Activated naive CD8-positive, alpha-beta T cell treated with anti-CD3 and anti-CD28 coated beads, Interleukin-2, amount 50 U/mL, for 16 hours (primary cell): ENCODE data around the gene KAZN.

ENCODE experiments used
- DNase-seq: peaks from one replicate; pipeline ENCODE4 v3.0.0-alpha.2; 2020; ENCODE audit warnings: low read depth, low spot score

KAZN gene

DNA sequence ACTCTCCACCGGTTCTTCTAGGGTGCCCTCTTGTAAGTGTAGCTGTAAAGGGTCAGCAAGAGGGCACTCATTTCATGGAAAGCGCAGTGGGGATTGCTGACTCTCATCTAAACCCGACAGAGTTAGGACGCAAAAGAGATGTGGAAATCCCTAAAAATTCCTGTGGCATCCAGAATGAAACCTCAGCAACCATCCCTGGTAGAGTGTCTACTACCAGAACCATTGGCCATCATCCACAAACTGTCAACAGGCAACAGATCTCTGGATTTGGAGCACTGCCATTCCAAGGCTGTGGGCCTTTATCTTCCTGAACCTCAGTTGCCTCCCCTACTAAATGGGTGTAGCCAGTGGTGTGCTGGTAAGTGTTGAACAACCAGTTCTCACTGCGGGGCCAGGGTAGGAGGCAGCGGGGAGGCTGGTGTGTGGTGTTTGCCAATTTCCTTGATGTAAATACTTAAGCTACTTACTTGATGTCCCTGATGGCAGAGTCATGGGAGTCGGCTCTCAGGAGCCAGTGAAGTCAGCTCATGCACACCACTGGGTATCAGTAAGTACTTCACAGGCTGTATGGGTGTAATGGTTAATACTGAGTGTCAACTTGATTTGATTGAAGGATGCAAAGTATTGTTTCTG is 195.8 kb downstream of the KAZN start:
- no peak for DNase-seq

- DNase-seq = no peak
Observed at GRCh38 chr1:14794906-14795305, 196.4 kb downstream of the KAZN start.

DNA sequence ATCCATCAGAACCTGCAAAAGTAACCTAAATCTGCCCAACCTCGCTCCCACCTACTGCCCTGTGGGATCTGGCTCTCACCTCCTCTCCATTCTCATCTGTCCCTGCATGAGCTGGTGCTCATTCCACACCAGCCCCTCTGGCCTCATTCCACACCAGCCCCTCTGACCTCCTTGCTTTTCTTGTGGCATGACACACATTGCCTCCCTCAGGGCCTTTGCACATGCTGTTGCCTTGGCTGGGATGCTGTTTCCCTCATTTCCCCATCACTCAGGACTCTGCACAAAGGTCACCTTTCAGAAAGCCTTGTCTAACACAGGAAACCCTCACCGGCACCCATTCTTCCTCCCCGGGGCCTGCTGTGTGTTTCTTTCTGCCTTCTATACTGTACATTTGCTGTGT is 197.1 kb downstream of the KAZN start:
- DNase-seq = no peak

DNA sequence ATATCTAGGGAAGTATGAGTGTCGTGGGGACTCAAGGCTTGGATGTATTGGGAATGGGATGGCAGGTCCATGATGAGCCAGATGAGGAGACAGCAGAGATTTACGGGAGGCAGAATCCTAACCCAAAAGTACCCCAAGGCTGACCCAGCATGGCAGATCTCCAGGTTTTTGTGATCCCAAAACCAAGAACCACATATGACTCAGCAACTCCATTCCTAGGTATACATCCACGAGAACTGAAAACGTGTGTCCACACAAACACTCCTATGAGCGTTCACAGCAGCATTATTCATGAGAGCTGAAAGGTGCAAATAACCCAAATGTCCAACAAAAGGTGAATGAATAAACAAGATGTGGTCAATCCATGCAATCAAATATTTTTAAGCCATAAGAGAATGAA is 201.5 kb downstream of the KAZN start:
- no peak for DNase-seq

DNA sequence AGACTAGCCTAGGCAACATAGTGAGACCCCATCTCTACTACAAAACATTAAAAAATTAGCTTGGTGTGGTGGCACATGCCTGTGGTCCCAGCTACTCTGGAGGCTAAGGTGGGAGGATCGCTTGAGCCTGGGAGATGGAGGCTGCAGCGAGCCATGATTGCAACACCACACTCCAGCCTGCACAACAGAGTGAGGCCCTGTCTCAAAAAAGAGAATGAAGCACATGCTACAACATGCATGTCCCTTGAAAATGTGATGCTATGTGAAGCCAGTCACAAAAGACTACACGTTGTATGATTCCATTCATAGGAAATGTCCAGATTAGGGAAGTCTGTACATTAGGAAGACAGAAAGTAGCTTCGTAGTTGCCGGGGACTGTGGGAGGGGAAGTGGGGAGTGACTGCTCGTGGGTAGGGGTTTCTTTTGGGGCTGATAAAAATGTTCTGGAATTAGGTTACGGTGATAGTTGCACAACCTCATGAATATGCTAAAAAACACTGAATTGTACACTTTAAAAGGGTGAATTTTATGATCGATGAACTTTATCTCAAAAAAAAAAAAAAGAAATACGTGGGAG is 202.1 kb downstream of the KAZN start:
- no peak for DNase-seq

DNA sequence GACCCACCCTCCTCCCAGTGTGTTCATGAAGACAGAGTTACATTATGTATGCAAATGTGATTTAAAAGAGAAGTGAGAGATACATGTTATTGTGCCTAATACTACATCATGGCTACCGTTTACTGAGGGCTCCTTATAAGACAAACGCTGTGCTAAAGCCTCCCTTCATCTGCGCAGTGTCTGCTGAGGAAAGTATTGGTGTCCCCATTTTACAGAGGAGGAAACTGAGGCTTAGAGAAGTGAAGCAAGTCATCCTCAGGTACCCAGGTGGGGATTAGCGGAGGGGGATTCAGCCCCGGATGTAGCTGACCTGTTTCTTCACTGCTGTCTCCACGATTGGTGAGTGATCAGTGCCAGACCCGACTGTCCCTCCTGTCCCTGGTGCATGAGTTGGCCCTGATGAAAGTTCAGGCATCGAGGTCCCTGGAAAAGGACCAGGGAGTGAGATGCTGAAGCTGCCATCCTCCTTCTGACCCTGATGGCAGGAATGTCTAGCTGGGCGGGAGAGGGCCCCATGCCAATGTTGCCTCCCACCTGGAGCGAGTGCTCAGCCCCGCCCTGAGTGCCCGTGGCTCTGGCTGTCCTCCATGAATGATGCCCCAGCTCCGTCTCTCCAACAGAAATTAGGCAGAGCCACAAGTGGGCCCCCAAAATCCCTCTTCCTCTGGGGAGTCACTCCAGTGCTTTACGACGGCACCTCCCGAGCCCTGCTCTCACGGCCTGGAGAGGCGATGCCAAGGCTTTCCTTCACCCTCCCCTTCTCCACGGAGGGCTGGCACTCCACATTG is 204.7 kb downstream of the KAZN start:
- no peak for DNase-seq

DNA sequence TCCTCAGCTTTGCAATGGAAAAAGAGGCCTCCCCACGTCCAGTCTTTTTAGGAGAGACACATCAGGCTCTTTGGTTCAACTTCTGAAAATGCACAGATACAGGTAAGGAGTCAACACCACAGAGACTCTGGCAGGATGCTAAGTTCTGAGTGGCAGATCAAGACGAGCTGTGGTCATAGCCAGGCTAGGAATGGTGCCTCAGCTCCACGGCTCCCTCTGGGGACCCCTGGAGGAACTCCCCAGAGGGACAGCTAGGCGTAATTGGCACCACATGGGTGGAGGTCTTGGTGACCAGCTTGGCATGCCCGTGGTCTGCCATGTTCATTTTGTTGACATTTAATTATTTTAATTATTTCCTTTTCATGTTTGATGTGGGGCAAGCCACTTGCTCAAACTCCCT is 206.1 kb downstream of the KAZN start:
- no peak for DNase-seq

- no peak for DNase-seq
Observed at GRCh38 chr1:14806772-14807171, 208.3 kb downstream of the KAZN start.

GRCh38 chr1:14808768-14809167 is 210.3 kb downstream of the KAZN start:
- no peak for DNase-seq

GRCh38 chr1:14809191-14809981 is 210.9 kb downstream of the KAZN start:
- no peak for DNase-seq

DNA sequence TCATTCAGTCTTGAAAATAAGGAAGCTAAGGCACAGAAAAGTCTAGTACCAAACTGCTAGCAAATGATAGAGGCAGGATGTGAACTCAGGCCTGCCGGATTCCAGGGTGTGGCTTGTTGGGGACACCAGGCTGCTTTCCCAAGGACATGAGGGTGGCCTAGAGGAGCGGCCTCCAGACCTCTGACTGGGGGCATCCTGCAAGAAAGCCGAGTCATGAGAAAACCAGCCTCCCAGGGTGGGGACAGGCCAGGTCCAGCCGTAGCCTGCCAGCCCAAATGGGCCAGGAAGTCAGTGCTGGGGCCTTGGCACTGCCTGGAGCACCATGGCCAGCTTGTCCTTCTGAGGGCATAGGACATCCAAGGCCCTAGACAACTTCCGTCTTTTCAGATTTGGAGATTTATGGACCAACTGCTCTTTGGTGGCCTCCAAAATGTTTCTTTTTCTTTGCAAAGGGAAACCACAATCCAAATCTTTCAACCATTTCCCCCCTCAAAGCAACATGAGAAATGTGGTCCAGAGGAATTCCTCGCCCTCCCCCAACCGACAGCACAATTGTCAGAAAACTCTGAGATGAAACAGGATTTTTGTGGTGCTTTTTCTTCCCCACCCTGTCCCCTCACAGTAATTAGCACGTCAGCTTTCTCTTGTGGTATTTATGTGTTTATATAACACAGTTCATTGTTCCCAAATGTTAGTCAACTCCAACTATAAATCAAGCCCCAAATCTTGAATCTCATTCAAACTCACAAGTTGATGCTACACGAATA is 212.3 kb downstream of the KAZN start:
- DNase-seq = no peak

GRCh38 chr1:14811573-14811972 is 213.1 kb downstream of the KAZN start:
- no peak for DNase-seq

- DNase-seq = no peak
Observed at GRCh38 chr1:14812189-14812588, 213.7 kb downstream of the KAZN start.

DNA sequence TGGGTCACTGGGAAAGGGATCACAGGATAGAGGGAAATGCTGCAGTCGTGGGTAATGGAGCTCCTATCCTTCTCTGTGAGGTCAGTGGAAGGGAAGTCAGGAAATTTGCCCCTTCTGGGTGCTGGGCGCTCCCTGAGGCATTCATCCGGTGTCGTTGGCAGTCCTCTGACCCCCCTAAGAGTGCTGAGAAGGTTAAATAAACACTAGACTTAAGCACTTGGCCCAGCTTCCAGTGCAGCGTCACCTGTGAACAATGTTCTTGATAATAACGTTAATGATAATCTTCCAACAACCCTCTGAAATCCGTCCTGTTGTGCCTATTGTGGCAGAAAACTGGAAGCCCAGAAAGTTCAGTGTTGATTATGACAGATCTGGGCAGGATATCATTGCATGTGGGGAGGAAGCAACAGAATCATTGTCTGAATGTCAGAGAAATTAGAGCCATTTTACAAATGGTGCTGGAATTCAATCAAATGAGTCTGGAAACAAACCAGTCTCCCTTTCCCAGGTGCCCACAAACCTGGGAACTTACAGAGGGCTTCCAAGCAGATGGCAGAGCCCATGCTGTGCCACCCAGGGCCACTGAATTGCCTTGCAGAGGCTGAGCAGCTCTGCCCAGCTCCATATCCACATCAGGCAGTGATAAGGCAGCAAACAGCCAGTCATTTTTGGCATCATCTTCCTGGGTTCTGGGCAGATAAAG is 216.8 kb downstream of the KAZN start:
- no peak for DNase-seq

DNA sequence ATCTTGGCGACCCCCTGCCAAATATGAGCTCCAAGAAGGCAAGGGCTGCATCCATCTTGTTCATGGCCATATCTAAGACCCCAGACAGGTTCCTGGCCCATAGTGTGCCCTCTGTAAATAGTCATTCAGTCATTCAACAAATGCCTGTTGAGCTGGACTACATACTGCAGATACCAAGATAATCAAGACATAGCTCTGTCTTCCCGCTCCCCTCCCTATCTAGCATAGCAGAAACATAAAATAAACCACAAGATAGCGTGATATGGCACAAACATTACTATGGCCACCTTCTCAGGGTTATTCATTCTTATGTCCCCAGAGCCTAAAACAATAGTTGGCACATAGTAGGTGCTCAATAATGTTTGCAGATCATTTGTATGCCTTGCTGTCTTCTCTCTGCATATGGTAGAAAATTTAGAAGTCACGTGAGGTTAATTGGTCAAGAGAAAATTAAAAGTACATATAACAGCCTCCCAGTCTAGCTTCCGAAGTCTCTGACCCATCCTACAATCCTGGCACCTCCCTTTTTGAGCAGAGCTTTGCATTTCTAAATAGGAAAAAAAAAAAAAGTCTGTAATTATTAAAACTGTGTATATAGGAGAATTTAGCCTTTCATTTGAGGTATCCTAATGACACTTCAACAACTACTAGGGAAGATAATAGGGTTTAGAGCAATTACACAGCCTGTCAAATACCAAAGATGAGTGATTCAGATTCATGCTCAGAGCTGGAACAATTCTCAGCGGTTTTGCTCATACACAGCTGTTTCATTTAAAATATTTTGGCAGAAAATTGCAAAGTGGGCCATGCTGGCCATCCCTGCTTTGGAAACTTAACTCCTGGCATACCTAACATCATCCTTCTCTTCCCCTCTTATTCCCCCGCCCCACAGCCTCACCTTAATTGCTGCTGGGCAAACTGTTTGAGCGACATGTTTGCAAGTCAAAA is 219.0 kb downstream of the KAZN start:
- no peak for DNase-seq

GRCh38 chr1:14820295-14821085 is 222.0 kb downstream of the KAZN start:
- DNase-seq = no peak

GRCh38 chr1:14822493-14822892 is 224.0 kb downstream of the KAZN start:
- DNase-seq = no peak

DNA sequence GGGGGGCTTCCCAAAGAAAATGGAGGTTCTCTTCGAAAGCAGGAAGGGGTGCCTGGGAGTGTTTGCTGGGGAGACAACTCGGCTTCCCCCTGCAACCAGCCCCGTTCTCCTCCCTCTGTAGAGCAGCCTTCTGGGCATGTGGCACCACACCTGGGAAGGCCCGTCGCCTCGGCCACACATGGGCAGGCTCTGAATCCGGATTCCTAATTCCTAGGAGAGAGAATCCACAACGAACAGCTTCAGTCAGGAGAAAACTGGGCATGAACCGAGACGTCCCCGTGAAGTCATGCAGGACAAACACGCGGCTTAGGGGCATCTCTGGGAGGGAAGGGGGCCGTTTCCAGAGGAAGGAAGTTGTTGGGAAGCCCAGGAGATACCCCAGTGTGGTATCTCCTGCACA is 224.5 kb downstream of the KAZN start:
- no peak for DNase-seq
